ENCODE results near the gene SPNS2.

GRCh38 chr17:4475001-4475400, 23.7 kb upstream of the SPNS2 start:
- TF ChIP-seq YY1 (IDR thresholded peaks at IDR 0.05) (no peak), GABPA (IDR thresholded peaks at IDR 0.05 in 1 of 2, conservative IDR thresholded peaks at IDR 0.05 in 1 of 2) (no peak), JUND (IDR thresholded peaks at IDR 0.05) (no peak), RAD21 (IDR thresholded peaks at IDR 0.05) (no peak)
- TF ChIP-seq, protein P1, sequence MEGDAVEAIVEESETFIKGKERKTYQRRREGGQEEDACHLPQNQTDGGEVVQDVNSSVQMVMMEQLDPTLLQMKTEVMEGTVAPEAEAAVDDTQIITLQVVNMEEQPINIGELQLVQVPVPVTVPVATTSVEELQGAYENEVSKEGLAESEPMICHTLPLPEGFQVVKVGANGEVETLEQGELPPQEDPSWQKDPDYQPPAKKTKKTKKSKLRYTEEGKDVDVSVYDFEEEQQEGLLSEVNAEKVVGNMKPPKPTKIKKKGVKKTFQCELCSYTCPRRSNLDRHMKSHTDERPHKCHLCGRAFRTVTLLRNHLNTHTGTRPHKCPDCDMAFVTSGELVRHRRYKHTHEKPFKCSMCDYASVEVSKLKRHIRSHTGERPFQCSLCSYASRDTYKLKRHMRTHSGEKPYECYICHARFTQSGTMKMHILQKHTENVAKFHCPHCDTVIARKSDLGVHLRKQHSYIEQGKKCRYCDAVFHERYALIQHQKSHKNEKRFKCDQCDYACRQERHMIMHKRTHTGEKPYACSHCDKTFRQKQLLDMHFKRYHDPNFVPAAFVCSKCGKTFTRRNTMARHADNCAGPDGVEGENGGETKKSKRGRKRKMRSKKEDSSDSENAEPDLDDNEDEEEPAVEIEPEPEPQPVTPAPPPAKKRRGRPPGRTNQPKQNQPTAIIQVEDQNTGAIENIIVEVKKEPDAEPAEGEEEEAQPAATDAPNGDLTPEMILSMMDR (IDR thresholded peaks at IDR 0.05; ENCODE audit: low read depth, low read length, missing input control): no peak
- TF ChIP-seq, protein P2, sequence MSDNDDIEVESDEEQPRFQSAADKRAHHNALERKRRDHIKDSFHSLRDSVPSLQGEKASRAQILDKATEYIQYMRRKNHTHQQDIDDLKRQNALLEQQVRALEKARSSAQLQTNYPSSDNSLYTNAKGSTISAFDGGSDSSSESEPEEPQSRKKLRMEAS (IDR thresholded peaks at IDR 0.05): no peak

Data from liver (tissue), 3 donors.